Measurements from ENCODE around the gene KRT3. TPM values are rescaled to one million over a fixed set of nuclear protein-coding genes. Genes with fewer than 3 reads are reported as not detected.

Gene KRT3
- total RNA-seq, 4 donors from 2014 or later = not detected

DNA sequence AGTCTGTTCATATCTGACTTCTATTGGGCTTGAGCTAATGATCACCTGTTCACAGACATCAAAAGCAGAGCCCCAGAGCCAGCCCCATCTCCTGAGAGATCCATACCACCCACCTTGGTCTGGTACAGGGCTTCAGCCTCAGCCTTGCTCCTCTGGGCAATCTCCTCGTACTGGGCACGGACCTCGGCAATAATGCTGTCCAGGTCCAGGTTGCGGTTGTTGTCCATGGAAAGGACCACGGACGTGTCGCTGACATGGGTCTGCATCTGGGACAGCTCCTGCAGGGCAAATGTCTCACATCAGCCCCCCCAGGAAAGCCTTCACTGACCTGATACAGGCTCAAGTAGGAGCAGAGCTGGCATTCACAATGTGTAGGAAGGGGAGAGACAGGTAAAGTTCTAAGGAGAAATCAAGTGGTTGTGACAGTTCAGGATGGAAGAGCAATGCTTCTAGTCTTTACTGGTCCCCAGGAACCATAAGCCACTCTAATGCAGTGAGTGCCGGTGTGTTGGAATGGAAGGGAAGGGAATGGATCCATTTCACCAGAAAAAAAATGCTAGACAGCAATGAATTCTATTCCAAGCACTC is 12.8 kb upstream of the KRT3 start:
- Histone ChIP-seq H3K27me3 (peaks cover 0 to 13% (median 0%) of the 10 kb centered on the region in 4 donors), H3K4me3 (no peak overlapping the region), H3K4me1 (peaks cover 0 to 4% (median 0%) of the 10 kb centered on the region in 4 donors), H3K9me3 (no peaks in the 10 kb centered on the region), H3K36me3 (no peaks in the 10 kb centered on the region), H3K27ac (replicated peaks in 1 of 4) (no peak overlapping the region)
- intact Hi-C loops (cut with DNase I) = no loop called here
- TF ChIP-seq EP300 (IDR thresholded peaks at IDR 0.05) (no peak), POLR2AphosphoS5 (IDR thresholded peaks at IDR 0.05) (no peak), POLR2A (IDR thresholded peaks at IDR 0.05; ENCODE audit: low read depth) (no peak)
- TF ChIP-seq, protein P1, sequence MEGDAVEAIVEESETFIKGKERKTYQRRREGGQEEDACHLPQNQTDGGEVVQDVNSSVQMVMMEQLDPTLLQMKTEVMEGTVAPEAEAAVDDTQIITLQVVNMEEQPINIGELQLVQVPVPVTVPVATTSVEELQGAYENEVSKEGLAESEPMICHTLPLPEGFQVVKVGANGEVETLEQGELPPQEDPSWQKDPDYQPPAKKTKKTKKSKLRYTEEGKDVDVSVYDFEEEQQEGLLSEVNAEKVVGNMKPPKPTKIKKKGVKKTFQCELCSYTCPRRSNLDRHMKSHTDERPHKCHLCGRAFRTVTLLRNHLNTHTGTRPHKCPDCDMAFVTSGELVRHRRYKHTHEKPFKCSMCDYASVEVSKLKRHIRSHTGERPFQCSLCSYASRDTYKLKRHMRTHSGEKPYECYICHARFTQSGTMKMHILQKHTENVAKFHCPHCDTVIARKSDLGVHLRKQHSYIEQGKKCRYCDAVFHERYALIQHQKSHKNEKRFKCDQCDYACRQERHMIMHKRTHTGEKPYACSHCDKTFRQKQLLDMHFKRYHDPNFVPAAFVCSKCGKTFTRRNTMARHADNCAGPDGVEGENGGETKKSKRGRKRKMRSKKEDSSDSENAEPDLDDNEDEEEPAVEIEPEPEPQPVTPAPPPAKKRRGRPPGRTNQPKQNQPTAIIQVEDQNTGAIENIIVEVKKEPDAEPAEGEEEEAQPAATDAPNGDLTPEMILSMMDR (IDR thresholded peaks at IDR 0.05) = no peak
- WGBS = 94% methylated on average over 8 of the region's 8 CpGs
- no peak for DNase-seq (ENCODE audit: extremely low spot score)

DNA sequence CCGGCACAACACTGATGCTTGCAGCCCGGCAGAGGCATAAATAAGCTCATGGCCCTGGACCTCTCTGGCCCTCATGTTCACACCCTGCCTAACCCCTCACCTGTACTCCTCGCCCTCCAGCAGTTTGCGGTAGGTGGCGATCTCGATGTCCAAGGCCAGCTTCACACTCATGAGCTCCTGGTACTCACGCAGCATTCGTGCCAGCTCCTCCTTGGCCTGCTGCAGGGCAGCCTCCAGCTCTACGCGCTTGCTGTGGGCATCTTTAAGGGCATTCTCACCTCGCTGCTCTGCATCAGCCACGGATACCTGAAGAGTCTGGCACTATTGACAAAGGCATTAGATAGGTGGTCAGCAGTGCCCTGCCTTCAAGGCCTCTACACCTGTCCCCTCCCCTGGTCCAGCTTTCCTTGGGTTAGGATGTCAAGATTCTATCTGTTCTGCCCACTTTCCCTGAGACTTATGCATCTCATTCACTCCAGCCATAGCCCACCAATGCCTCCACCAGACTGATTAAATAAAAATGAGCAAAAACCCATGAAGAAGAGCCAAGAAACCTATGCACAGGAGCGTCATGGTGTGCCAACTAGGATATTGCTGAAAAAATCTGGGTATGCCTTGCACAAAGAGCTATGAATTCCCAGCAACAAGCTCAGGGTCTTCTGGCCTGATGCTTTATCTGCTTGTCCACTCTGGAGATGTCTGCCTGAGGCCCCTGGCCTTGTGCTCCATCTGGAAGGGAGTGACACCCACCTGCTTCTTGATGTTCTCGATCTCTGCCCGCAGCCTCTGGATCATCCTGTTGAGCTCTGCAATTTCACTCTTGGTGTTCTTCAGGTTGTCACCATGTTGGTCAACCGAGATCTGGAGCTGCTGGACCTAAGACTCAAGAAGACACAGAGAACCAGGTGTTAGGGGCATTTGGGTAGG is 11.9 kb upstream of the KRT3 start:
- no peak for DNase-seq (ENCODE audit: extremely low spot score)
- Histone ChIP-seq H3K36me3 (no peaks in the 10 kb centered on the region), H3K4me1 (peaks cover 0 to 4% (median 0%) of the 10 kb centered on the region in 4 donors), H3K9me3 (no peaks in the 10 kb centered on the region), H3K27ac (replicated peaks in 1 of 4) (no peak overlapping the region), H3K4me3 (no peak overlapping the region), H3K27me3 (peaks cover 0 to 13% (median 0%) of the 10 kb centered on the region in 4 donors)
- intact Hi-C loops (cut with DNase I) = no loop called here
- WGBS = 95% methylated on average over 16 of the region's 16 CpGs
- TF ChIP-seq, protein P1 (IDR thresholded peaks at IDR 0.05) = no peak
- no peak for TF ChIP-seq POLR2A (IDR thresholded peaks at IDR 0.05; ENCODE audit: low read depth)
- no peak for TF ChIP-seq POLR2AphosphoS5 (IDR thresholded peaks at IDR 0.05)
- TF ChIP-seq EP300 (IDR thresholded peaks at IDR 0.05) = no peak

DNA sequence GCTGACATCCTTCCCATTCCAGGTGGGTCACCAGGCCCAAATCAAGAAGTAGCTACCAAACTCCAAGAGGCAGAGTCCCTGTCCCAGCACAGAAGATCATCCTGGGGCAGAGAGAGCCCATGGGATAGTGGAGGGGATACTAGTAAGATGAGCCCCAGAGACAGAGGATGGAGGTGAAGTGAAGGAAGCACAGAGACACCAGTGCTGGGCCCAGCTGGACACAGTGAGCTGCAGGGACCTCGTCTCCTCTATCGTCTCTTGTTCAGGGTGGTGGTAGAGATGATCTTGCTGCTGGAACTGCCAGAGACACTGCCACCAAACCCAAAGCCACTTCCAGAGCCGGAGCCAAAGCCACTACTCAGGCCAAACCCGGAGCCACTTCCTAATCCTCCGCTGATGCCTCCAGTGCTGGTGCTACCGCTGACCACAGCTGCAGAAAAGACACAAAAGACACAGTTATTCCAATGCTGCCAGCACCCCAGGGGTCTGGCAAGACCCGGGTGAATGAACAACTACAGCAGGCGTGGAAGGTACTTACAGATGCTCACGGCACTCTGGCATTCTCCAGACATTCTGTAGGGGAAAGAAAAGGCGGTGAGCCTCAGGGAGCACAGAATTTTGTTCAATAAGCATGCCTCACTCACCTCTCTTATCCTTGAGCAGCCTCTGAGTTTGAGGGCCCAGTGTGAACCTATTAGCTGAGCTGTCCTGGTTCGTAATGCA is 11.1 kb upstream of the KRT3 start:
- no peak for DNase-seq (ENCODE audit: extremely low spot score)
- Histone ChIP-seq H3K4me1 (peaks cover 0 to 4% (median 0%) of the 10 kb centered on the region in 4 donors), H3K36me3 (no peaks in the 10 kb centered on the region), H3K27ac (replicated peaks in 1 of 4) (no peak overlapping the region), H3K27me3 (peaks cover 0 to 13% (median 0%) of the 10 kb centered on the region in 4 donors), H3K9me3 (no peaks in the 10 kb centered on the region), H3K4me3 (no peak overlapping the region)
- intact Hi-C loops (cut with DNase I) = no loop called here
- TF ChIP-seq POLR2AphosphoS5 (IDR thresholded peaks at IDR 0.05) (no peak), EP300 (IDR thresholded peaks at IDR 0.05) (no peak), POLR2A (IDR thresholded peaks at IDR 0.05; ENCODE audit: low read depth) (no peak)
- TF ChIP-seq, protein P1 (IDR thresholded peaks at IDR 0.05) = no peak
- WGBS = 82% methylated on average over 11 of the region's 11 CpGs

DNA sequence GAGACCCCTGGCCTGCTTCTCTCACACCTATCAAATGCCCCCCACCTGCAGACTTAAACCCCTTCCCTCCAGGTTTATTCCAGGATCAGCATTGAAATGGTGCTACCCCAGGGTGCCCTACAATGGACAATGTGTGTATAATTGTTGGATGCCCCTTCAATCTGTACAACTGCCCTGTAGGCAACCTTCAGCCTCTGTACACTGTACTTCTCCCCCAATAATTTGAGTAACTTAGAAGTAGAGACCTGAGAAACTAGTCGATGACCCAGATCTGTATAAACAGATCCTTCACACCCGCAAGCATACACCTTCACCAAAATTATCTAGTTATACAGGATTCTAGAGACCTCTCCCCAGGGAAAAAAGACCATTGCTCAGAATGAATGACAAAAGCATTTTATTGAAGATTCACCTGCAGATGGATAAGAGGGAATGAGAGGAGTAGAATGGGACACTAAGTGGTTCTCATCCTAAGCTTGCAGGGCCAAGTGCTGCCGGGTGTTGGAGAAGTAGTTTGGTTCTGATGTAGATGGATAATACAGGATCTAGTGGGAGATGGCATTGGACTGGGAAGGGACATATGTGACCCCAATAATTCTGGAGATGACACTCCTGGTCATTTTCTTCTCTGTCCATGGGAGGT is 10.4 kb upstream of the KRT3 start:
- no peak for DNase-seq (ENCODE audit: extremely low spot score)
- peaks cover 0 to 4% (median 0%) of the 10 kb centered on the region in 4 donors for H3K4me1 ChIP-seq
- TF ChIP-seq EP300 (IDR thresholded peaks at IDR 0.05) (no peak), POLR2AphosphoS5 (IDR thresholded peaks at IDR 0.05) (no peak), POLR2A (IDR thresholded peaks at IDR 0.05; ENCODE audit: low read depth) (no peak)
- TF ChIP-seq, protein P1 (IDR thresholded peaks at IDR 0.05) = no peak
- no peak overlapping the region for H3K4me3 ChIP-seq
- H3K27me3 ChIP-seq = peaks cover 0 to 13% (median 0%) of the 10 kb centered on the region in 4 donors
- no peaks in the 10 kb centered on the region for H3K36me3 ChIP-seq
- H3K27ac ChIP-seq (replicated peaks in 1 of 4) = no peak overlapping the region
- no peaks in the 10 kb centered on the region for H3K9me3 ChIP-seq
- WGBS = 90% methylated on average over 3 of the region's 3 CpGs
- intact Hi-C loops (cut with DNase I) = no loop called here
